D721Med (cell line): ENCODE results near the gene MOXD1.

ENCODE experiments used
- DNase-seq: peaks from one replicate; pipeline ENCODE4 v3.0.0; 2011; ENCODE audit warnings: low spot score; ENCODE audit not compliant: insufficient read length
- FAIRE-seq: peaks from 2 replicates; lab custom pipeline; 2011; peaks lifted over from hg19 to GRCh38; lab: Jason Lieb, UNC
- TF ChIP-seq, protein P1 (sequence below): IDR thresholded peaks from 2 replicates; pipeline ENCODE4 v1.5.1; 2012; ENCODE audit warnings: mild to moderate bottlenecking, control low read depth; ENCODE audit not compliant: insufficient read depth; ENCODE audit errors: missing control alignments

MOXD1 gene

DNA sequence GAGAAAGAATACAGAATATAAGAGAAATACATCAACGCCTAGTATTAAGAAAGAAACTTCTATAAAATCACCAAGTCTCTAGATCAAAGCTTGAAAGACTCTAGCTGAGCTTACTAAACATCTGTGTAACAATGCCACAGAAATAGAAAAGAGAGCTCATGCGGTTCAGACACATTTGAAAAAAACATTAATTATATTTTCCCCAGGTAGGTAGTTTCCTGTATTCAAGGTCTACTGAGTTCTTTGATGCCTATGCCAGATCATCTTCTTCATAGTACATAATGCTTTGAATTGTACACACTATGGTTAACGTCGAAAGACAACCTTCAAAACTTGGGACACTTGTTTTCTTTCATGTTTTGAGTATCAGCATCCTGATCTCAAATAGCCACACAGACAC is 11.3 kb downstream of the MOXD1 start:
- TF ChIP-seq, protein P1, sequence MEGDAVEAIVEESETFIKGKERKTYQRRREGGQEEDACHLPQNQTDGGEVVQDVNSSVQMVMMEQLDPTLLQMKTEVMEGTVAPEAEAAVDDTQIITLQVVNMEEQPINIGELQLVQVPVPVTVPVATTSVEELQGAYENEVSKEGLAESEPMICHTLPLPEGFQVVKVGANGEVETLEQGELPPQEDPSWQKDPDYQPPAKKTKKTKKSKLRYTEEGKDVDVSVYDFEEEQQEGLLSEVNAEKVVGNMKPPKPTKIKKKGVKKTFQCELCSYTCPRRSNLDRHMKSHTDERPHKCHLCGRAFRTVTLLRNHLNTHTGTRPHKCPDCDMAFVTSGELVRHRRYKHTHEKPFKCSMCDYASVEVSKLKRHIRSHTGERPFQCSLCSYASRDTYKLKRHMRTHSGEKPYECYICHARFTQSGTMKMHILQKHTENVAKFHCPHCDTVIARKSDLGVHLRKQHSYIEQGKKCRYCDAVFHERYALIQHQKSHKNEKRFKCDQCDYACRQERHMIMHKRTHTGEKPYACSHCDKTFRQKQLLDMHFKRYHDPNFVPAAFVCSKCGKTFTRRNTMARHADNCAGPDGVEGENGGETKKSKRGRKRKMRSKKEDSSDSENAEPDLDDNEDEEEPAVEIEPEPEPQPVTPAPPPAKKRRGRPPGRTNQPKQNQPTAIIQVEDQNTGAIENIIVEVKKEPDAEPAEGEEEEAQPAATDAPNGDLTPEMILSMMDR: no peak
- no peak for FAIRE-seq
- no peak for DNase-seq

DNA sequence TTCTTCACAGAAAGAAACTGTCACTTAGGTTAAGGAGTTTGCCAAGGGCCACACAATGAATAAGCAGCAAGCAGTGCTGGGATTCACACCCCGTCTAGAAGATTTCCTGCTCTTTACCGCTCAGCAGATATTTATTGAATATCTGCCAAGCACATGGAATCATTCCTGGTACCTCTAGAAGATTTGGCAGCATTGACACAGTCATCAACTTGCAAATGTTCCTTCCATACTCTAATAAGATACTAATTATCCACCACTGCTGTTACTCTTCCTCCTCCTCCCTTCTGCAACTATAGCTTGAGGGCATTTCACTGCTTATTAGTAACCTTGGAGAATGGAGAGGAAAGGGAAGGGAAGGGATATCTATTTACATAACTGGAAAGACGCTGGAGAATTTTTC is 13.0 kb downstream of the MOXD1 start:
- no peak for FAIRE-seq
- TF ChIP-seq, protein P1: no peak
- DNase-seq: no peak

DNA sequence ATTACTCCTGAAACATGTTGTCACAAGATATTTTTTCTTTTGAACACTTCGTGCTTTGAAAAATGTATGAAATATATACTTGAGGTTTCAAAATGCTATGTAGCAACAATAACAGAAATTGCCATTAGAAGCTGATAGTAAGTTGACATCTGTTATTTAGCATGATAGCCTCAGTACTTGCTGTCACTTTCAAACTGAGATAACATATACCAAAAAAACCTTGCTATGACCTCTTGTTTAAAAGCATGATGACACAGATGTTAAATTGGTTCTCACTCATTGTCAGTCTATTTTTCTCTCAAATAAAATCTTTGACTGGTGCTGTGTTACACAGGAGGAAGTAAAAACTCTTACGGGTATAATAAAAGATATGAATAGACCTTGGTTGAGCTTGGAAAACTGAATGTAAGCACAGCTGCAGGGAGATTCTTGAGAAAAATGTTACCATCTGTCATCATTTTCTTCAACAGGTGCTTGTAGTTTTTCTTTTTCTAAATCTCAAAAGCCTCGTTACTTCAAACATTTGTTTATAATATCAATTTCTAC is 18.6 kb downstream of the MOXD1 start:
- TF ChIP-seq, protein P1: no peak
- DNase-seq (no peak), FAIRE-seq (no peak)

DNA sequence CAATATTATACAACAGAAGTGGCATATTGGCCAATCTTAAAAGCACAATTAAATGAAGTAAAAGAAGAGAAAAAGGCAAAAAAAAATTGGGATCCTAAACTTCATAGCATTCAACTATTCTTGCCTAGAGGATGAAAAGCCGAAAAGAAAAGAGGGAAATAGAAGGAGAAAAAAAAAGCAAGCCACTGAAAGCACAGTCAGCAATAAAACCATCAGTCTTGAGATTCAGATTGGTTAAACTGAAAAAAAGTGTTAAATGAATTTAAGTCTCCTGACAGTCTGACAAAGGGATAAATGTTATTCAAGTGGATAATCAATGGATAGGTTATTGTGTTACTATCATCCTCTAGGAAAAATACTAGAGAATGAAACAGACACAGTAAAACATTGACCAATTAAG is 19.9 kb downstream of the MOXD1 start:
- TF ChIP-seq, protein P1: no peak
- no peak for FAIRE-seq
- DNase-seq: no peak

- DNase-seq (no peak), FAIRE-seq (no peak)
- TF ChIP-seq, protein P1: no peak
Observed at GRCh38 chr6:132380358-132381029, 20.8 kb downstream of the MOXD1 start.

DNA sequence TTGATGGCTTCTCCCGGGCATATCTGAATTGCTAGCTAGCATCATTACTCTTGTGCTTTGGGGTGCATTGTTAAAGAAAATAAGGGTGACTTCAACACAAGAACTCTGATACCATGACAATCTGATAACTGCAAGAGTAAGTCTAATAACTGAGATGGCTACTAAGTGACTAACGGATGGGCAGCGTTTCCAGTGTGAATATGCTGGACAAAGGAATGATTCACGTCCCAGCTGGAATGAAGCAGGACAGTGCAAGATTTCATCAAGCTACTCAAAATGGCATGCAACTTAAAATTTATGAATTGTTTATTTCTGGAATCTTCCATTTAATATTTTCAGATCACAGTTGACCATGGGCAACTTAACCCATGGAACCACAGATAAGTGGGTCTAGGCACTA is 31.7 kb downstream of the MOXD1 start:
- TF ChIP-seq, protein P1: no peak
- DNase-seq: no peak
- no peak for FAIRE-seq

GRCh38 chr6:132368916-132369481 is 32.3 kb downstream of the MOXD1 start:
- TF ChIP-seq, protein P1: no peak
- FAIRE-seq (no peak), DNase-seq (no peak)
